ENCODE results near the gene MYO9B.

DNA sequence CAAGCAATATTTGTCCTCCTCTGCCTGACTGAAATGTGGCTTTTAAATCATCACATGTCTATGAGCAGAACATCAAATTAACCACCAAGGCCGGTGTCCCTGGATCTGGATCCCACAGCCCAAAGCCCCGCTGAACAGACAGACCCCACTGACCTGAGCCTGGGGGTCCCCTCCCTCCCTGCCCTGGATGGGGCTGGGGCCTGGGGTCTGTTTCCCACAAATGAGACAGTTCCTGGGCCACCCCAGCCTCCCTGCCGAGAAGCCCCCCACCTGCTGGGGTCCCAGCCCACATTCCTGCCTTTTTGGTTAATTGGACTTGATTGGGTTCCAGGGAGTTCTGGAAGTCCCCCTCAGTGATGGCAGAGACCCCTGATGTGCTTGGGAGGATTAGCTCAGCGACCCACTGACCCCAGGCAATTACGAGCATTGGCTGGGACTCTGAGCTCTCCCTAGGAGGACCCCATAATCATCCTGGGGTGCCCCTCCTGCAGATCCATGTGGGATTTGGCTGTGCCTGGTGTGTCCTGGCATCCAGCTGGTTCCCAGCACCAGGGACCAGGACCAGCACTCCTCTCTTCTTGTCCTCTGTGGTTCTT is 29.6 kb upstream of the MYO9B start:
- TF ChIP-seq EZH2 (IDR thresholded peaks at IDR 0.05; ENCODE audit: insufficient read depth, poor library complexity, severe bottlenecking) (no peak), EZH2phosphoT487 (IDR thresholded peaks at IDR 0.05; ENCODE audit: insufficient read depth, low read depth) (no peak)

Measured in GM23248 (cell line).